ENCODE results near the gene TMEM33. TPM values are rescaled to one million over a fixed set of nuclear protein-coding genes. Genes with fewer than 3 reads are reported as not detected.

TMEM33 gene
- polyA plus RNA-seq, 3 donors, result 21.7 to 61.6 (median 60.7) TPM

- intact Hi-C loops (cut with micrococcal nuclease), result no loop called here
- peaks cover 75% of the 10 kb centered on the region for H4K20me1 ChIP-seq (ENCODE audit: insufficient read depth, low read length)
- H2AFZ ChIP-seq (ENCODE audit: insufficient read depth, low read depth, low read length, poor library complexity, severe bottlenecking), result no peak overlapping the region
- H3K27ac Mint-ChIP-seq, result no peak overlapping the region
- no peak overlapping the region for H3K4me3 Mint-ChIP-seq
- no peaks in the 10 kb centered on the region for H3K9me3 Mint-ChIP-seq
- no peaks in the 10 kb centered on the region for H3K27me3 ChIP-seq (ENCODE audit: control insufficient read depth in 2 of 2, insufficient read depth in 2 of 2, low read length in 2 of 2)
- peaks cover 35% of the 10 kb centered on the region for H3K4me1 Mint-ChIP-seq
- H3K4me3 ChIP-seq (replicated peaks in 1 of 3; ENCODE audit: low read depth in 2 of 3, low read length in 3 of 3), result no peak overlapping the region
- H3K4me2 ChIP-seq (replicated peaks; ENCODE audit: extremely low read depth, low read length, poor library complexity, severe bottlenecking), result no peak overlapping the region
- no peaks in the 10 kb centered on the region for H3K27me3 Mint-ChIP-seq (ENCODE audit: low read depth in 3 of 3)
- H3K79me2 ChIP-seq (ENCODE audit: insufficient read depth, low read length), result peaks cover 93% of the 10 kb centered on the region
- H3K9ac ChIP-seq (ENCODE audit: insufficient read depth, low read length, poor library complexity, severe bottlenecking), result no peak overlapping the region
- peaks cover 54 to 68% of the 10 kb centered on the region in 2 donors for H3K36me3 ChIP-seq (replicated peaks in 1 of 2; ENCODE audit: control insufficient read depth in 1 of 2, insufficient read depth in 2 of 2, low read length in 2 of 2)
- TF ChIP-seq CTCF (IDR thresholded peaks at IDR 0.05), result no peak
- peaks cover 24 to 40% of the 10 kb centered on the region in 2 donors for H3K4me1 ChIP-seq (ENCODE audit: control insufficient read depth in 1 of 2, insufficient read depth in 2 of 2, low read length in 2 of 2)
- peaks cover 44 to 64% of the 10 kb centered on the region in 2 donors for H3K36me3 Mint-ChIP-seq
- peak overlapping the region in 1 of 2 donors; percentile 0 for H3K27ac ChIP-seq (ENCODE audit: low read depth in 1 of 2, low read length in 2 of 2)
- H3K9me3 ChIP-seq (replicated peaks in 1 of 2; ENCODE audit: control insufficient read depth in 1 of 2, insufficient read depth in 1 of 2, low read length in 2 of 2), result no peaks in the 10 kb centered on the region
- no peak for DNase-seq
Observed at GRCh38 chr4:41940834-41941233, 5.6 kb downstream of the TMEM33 start.

DNA sequence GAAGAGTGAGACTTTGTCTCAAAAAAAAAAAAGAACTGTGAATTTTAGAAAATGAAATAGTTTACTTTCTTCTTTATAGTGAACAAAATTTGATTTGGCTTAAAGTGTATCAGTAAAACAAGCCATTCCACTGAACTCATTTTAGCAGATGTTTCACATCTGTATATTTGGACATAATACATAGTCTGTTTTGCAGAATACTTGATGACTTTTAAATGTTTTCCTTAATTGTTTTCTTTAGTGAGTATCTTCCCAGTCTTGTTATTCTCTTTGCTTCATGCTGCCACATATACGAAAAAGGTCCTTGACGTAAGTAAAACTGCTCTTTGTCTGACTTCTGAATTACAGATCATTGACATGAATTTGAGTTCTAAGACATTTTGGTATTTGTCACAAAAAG, 8.3 kb downstream of the TMEM33 start:
- no peaks in the 10 kb centered on the region for H3K9me3 ChIP-seq (replicated peaks in 1 of 2; ENCODE audit: control insufficient read depth in 1 of 2, insufficient read depth in 1 of 2, low read length in 2 of 2)
- H3K4me2 ChIP-seq (replicated peaks; ENCODE audit: extremely low read depth, low read length, poor library complexity, severe bottlenecking), result no peak overlapping the region
- Mint-ChIP-seq H3K27me3 (ENCODE audit: low read depth in 3 of 3) (no peaks in the 10 kb centered on the region), H3K4me3 (no peak overlapping the region), H3K9me3 (no peaks in the 10 kb centered on the region), H3K27ac (no peak overlapping the region), H3K36me3 (peaks cover 56 to 74% of the 10 kb centered on the region in 2 donors), H3K4me1 (peaks cover 12% of the 10 kb centered on the region)
- H3K79me2 ChIP-seq (ENCODE audit: insufficient read depth, low read length), result peaks cover 77% of the 10 kb centered on the region
- H3K4me1 ChIP-seq (ENCODE audit: control insufficient read depth in 1 of 2, insufficient read depth in 2 of 2, low read length in 2 of 2), result peaks cover 12 to 15% of the 10 kb centered on the region in 2 donors
- peaks cover 75 to 93% of the 10 kb centered on the region in 2 donors for H3K36me3 ChIP-seq (replicated peaks in 1 of 2; ENCODE audit: control insufficient read depth in 1 of 2, insufficient read depth in 2 of 2, low read length in 2 of 2)
- WGBS (ENCODE audit: insufficient coverage), result no CpG with 5 or more reads among the region's 2 CpGs
- H3K27me3 ChIP-seq (ENCODE audit: control insufficient read depth in 2 of 2, insufficient read depth in 2 of 2, low read length in 2 of 2), result no peaks in the 10 kb centered on the region
- H4K20me1 ChIP-seq (ENCODE audit: insufficient read depth, low read length), result peaks cover 89% of the 10 kb centered on the region
- no peak for DNase-seq
- H3K4me3 ChIP-seq (replicated peaks in 1 of 3; ENCODE audit: low read depth in 2 of 3, low read length in 3 of 3), result no peak overlapping the region
- no peak overlapping the region for H3K27ac ChIP-seq (ENCODE audit: low read depth in 1 of 2, low read length in 2 of 2)
- H3K9ac ChIP-seq (ENCODE audit: insufficient read depth, low read length, poor library complexity, severe bottlenecking), result no peak overlapping the region
- no peak overlapping the region for H2AFZ ChIP-seq (ENCODE audit: insufficient read depth, low read depth, low read length, poor library complexity, severe bottlenecking)
- TF ChIP-seq CTCF (IDR thresholded peaks at IDR 0.05), result no peak
- intact Hi-C loops (cut with micrococcal nuclease), result no loop called here
